ENCODE results near the gene EFNA1.

DNA sequence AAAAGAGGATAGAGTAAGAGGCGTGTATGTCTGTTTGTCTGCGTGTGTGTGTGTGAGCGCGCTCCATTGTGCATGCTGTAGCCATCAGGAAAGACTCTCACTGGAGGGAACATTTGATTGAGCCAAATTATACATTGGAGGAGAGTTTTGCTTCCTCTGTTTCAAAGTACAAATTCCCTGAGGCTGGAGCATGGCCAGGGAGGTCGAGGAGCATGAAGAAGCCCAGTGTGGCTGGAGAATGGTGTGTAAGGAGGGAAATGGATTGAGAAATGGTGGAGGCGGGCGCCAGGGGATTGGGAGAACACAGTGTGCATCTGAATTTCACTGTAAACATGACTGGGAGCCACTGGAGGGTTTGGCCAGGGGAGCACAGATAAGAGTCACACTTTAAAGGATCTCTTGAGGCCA, 22.1 kb upstream of the EFNA1 start:
- TF ChIP-seq, protein P1, sequence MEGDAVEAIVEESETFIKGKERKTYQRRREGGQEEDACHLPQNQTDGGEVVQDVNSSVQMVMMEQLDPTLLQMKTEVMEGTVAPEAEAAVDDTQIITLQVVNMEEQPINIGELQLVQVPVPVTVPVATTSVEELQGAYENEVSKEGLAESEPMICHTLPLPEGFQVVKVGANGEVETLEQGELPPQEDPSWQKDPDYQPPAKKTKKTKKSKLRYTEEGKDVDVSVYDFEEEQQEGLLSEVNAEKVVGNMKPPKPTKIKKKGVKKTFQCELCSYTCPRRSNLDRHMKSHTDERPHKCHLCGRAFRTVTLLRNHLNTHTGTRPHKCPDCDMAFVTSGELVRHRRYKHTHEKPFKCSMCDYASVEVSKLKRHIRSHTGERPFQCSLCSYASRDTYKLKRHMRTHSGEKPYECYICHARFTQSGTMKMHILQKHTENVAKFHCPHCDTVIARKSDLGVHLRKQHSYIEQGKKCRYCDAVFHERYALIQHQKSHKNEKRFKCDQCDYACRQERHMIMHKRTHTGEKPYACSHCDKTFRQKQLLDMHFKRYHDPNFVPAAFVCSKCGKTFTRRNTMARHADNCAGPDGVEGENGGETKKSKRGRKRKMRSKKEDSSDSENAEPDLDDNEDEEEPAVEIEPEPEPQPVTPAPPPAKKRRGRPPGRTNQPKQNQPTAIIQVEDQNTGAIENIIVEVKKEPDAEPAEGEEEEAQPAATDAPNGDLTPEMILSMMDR (IDR thresholded peaks at IDR 0.05; ENCODE audit: poor library complexity), result no peak
- TF ChIP-seq EZH2phosphoT487 (IDR thresholded peaks at IDR 0.05; ENCODE audit: low read depth, severe bottlenecking, unreplicated experiment) (no peak), EZH2 (IDR thresholded peaks at IDR 0.05; ENCODE audit: borderline replicate concordance) (no peak)
